A204.1 (cell line): ENCODE measurements around the gene FOXK2.
"Not testable (repeated sequence)": the region's sequence is repeated elsewhere in the genome, so short reads cannot be mapped to it uniquely, and the experiment has no call there.

Experiments
- FAIRE-seq: peaks from 2 replicates; lab custom pipeline; 2012; peaks lifted over from hg19 to GRCh38; lab: Jason Lieb, UNC

Gene FOXK2

DNA sequence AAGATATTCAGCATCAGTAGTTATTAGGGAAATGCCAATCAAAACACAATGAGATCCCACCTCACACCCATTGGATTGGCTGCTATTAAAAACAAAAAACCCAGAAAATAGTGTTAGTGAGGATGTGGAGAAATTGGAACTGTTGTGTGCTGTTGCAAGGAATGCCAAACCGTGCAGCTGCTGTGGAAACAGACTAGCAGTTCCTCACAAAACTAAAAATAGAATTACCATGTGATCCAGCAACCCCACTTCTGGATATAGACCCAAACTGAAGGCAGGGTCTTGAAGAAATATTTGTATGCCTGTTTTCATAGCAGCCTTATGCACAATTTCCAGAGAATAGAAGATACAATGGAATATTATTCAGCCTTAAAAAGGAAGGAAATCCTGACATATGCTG lies 46.0 kb downstream of the FOXK2 start:
- FAIRE-seq = no peak

DNA sequence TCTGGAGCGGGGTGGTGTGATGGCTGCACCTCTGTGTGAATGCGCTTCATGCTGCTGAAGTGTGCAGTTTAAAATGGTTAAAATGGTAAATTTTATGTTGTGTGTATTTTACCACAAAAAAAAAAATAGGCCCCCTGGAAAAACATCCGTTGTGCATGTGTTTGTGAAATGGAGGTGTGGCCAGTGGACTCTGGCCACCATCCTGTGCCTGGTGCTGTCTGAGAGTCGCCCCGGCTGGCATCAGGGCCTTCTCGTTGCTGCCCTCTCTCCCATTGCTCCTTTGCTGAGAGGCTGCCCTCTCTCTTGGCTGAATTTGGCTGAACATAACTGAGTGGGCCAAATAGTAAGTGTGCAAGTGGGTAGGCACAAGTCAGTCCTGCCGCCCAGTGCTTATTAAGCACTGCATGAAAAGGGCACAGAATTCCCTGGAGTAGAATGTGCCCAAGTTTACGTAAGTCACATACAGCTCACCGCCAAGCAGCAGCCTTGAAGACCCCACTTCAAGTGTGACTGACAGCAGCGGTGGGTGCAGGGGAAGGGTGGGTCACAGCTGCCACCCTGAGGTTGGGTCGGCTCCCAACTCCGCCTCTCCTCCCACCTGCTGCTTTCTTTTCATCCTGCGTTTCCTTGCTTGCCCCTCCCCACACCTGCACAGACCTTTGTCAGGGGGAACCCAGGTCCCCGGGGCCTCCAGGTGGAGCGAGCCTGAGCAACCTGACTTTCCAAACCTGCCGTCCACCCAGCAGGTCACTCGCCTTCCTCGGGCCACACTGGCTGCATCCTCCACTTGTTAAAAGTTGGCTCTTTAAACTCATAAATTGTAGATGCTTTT lies 46.8 kb downstream of the FOXK2 start:
- no peak for FAIRE-seq

DNA sequence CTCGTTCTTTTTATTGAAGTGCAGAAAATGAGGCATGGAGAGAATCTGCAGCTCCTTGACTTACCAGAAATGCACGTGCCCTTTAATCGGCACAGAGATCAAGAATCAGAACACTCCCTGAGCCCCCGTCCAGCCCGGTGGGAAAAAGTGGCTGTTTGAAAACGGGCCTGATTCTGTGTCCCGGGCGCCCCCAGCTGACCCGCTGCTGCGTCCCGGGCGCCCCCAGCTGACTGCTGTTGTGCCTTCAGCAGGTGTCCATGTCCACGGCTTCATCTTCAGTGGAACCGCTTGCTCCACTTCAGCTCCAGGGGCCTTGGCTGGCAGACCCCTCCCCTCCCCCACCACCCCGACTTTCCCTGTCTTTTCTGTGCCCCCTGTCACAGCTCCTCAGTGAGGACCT lies 47.8 kb downstream of the FOXK2 start:
- FAIRE-seq = no peak

DNA sequence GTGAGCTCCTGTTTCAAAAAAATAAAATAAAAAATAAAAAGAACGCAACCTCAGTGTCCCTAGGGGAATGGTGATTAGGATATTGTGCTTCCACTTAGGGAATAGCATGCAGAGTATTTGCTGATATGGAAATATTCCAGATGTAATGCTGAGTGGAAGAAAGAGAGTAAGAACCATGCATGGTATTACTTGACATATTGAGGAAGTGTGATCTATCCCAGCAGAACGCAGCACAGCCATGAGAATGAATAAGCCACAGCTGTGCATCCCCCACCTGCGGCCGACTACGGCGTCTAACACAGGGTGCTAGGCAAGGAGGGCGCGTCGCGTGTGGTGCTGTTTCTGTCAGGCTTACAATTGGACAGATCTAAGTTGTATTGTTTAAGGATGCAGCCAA lies 49.5 kb downstream of the FOXK2 start:
- FAIRE-seq = no peak

DNA sequence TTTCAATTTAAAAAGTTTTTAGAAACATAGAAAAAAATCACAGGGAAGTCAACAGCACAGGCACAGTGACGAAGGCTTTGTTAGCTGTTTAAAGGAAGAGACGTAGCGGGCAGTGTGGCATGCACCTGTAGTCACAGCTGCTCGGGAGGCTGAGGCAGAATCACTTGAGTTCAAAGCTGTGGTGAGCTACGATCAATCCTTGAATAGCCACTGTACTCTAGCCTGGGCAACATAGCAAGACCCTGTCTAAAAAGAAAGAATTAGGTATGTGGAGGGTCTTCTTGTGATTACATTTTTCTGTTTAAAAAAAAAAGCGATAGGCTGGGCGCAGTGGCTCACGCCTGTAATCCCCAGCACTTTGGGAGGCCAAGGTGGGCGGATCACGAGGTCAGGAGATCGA lies 50.1 kb downstream of the FOXK2 start:
- no peak for FAIRE-seq

DNA sequence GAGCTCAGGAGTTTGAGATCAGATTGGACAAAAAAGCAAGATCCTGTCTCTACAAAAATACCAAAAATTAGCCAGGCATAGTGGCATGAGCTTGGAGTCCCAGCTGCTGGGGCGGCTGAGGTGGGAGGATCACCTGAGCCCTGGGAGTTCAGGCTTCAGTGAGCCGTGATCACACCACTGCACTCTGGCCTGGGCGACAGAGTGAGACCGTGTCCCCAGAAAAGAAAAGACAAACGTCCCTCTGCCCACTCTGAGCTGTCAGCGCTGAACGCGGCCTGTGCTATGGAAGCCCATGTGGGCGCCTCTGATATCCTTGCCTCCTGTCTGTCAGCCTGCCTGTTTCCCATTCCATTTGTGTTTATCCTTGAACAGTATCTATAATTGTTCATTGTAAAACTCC lies 50.7 kb downstream of the FOXK2 start:
- FAIRE-seq = no peak

DNA sequence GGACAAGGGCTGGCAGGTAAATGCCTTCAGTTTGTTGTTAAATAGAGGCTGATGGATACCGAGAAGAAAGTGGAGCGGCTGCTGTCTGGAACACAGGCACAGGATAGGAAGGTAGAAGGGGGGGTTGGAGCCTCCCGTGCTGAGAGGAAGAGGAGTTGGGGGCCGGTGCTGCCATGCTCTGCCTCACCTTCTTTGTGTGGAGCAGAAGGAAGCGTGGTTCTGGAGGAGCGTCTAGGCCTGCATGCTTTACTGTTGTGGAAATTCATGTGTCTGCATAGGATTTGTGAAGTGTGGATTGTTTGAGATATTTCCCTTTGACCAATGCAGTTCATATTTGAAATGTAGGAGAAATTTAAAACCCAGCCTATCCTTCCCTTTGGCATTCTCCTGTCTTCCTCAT lies 52.3 kb downstream of the FOXK2 start:
- FAIRE-seq = no peak

DNA sequence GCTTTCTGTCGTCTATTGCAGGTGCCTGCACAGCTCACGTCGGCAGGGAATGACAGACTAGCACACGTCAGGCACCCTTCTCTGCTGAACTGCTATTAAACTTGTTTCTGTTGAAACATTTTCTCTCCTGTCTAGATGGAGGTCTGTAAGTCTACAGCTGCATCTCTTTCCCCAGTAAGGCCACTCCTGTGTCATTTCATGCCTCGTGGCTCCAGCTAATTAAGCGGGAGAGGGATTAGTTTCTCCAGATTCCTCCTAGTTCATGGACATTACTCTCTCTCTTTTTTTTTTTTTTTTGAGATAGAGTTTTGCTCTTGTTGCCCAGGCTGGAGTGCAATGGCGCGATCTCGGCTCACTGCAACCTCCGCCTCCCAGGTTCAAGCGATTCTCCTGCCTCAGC lies 54.5 kb downstream of the FOXK2 start:
- no peak for FAIRE-seq

DNA sequence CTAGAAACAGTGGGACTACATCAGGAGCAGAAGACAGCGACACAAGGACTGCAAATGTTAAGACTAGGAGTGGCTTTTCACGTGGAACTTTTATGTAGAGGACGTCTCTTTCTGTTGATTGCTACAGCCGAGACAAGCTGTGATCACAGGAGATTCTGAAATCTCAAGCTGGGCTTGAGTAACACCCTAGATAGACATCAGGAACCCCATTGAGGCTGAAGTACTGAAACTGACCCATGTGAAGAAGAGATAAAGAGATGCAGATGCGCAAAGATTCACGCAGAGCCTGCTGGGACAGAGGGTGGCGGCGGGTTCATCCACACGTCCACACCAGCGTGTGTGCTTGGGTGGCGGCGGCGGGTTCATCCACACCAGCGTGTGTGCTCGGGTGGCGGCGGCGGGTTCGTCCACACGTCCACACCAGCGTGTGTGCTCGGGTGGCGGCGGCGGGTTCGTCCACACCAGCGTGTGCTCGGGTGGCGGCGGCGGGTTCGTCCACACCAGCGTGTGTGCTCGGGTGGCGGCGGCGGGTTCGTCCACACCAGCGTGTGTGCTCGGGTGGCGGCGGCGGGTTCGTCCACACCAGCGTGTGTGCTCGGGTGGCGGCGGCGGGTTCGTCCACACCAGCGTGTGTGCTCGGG lies 56.2 kb downstream of the FOXK2 start:
- not testable (repeated sequence) for FAIRE-seq

DNA sequence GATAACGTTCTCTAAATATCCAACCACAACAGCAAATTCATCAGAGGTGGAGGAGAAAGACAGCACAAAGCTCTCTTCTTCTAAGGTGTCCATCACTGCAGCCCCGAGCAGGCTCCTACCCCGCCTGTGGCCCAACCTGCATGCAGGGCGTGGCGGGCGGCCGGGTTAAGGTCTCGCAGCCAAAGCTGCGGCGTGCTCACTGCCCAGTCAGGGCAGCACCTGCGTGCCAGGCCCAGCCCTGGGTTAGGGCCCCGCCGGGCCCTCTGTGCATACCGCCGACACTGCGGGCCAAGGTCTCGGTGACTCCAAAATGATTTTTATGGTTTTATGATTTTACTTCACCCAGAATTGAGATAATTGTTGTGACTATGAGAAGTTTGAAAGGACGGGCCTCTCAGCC lies 57.8 kb downstream of the FOXK2 start:
- no peak for FAIRE-seq

DNA sequence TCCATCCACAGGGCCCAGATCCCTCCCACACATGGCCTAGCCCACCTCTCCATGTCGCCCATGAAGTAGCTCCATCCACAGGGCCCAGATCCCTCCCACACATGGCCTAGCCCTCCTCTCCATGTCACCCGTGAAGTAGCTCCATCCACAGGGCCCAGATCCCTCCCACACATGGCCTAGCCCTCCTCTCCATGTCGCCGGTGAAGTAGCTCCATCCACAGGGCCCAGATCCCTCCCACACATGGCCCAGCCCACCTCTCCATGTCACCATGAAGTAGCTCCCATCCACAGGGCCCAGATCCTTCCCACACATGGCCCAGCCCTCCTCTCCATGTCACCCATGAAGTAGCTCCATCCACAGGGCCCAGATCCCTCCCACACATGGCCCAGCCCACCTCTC lies 60.4 kb downstream of the FOXK2 start:
- FAIRE-seq = not testable (repeated sequence)

DNA sequence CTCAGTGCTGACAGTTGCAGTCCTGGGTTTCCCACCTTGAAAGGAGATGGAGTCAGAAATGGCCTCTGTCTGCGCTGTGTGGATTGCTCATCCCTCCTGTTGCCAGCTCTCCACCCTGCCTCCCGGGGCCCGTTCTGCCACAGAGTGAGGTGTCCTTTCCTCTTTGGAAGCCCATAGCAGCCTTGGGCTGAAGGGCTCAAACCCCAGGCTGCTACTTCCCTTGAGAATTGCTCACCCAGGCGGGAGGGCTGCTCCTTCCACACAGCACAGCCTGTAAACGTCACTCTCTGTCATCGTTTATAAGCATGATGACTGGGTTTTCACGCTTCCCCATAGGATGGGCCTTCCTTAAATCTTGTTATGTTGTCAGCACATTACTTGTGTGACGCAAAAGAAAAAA lies 62.7 kb downstream of the FOXK2 start:
- FAIRE-seq = no peak

DNA sequence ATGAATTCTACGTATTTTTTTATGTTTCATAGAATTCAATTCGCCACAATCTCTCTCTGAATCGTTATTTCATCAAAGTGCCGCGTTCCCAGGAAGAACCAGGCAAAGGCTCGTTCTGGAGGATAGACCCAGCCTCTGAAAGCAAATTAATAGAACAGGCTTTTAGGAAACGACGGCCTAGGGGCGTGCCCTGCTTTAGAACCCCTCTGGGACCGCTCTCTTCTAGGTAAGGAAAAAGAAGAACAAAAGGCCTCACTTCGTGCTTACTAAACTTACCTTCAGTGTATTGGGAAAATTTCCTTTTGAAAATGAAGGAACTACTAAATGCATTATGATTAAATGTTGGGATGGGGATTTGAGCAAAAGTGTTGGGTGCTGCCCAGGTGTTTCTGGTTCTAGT lies 63.2 kb downstream of the FOXK2 start:
- no peak for FAIRE-seq

DNA sequence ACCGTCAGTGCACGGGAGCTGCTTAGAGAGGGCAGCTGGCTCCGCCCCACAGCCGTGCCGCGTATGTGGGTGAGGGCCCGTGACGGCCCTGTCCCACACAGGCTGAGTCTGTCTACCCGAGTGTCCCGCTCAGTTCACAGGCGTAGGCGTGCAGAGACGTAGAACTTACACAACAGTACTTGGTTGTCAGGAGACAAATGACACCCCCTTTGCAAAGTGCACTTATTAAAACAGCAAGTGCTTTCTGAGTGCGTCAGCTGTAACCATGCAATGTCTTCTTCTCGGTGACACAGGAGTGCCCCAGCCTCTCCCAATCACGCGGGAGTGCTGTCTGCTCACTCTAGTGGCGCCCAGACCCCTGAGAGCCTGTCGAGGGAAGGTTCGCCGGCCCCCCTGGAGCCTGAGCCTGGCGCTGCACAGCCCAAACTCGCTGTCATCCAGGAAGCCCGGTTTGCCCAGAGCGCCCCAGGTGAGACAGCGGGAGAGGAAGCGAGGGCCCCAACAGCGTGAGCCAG lies 64.2 kb downstream of the FOXK2 start:
- no peak for FAIRE-seq

DNA sequence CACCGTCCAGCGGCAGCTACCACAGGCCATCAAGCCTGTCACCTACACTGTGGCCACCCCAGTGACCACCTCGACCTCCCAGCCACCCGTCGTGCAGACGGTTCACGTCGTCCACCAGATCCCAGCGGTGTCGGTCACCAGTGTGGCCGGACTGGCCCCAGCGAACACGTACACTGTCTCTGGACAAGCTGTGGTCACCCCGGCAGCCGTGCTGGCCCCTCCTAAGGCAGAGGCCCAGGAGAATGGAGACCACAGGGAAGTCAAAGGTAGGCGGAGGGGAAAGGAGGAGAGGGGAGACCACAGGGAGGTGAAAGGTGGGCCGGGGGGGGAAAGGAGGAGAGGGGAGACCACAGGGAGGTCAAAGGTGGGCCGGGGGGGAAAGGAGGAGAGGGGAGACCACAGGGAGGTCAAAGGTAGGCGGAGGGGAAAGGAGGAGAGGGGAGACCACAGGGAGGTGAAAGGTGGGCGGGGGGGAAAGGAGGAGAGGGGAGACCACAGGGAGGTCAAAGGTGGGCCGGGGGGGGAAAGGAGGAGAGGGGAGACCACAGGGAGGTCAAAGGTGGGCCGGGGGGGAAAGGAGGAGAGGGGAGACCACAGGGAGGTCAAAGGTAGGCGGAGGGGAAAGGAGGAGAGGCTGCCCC lies 66.5 kb downstream of the FOXK2 start:
- not testable (repeated sequence) for FAIRE-seq

DNA sequence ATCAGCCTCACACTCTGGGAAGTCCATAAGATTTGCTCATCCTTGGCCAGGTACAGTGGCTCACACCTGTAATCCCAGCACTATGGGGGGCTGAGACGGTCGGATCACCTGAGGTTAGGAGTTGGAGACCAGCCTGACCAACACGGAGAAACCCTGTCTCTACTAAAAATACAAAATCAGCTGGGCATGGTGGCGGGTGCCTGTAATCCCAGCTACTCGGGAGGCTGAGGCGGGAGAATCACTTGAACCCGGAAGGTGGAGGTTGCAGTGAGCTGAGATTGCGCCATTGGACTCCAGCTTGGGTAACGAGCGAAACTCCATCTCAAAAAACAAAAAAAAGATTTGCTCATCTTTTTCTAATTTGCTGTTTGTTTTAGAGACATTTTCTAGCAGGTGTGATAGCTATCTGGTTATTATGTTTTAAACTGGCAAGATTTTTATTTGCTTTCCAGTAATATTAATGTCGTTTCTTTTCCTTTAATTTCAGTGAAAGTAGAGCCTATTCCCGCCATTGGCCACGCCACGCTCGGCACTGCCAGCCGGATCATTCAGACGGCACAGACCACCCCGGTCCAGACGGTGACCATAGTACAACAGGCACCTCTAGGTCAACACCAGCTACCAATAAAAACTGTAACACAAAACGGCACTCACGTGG lies 67.2 kb downstream of the FOXK2 start:
- FAIRE-seq = no peak

DNA sequence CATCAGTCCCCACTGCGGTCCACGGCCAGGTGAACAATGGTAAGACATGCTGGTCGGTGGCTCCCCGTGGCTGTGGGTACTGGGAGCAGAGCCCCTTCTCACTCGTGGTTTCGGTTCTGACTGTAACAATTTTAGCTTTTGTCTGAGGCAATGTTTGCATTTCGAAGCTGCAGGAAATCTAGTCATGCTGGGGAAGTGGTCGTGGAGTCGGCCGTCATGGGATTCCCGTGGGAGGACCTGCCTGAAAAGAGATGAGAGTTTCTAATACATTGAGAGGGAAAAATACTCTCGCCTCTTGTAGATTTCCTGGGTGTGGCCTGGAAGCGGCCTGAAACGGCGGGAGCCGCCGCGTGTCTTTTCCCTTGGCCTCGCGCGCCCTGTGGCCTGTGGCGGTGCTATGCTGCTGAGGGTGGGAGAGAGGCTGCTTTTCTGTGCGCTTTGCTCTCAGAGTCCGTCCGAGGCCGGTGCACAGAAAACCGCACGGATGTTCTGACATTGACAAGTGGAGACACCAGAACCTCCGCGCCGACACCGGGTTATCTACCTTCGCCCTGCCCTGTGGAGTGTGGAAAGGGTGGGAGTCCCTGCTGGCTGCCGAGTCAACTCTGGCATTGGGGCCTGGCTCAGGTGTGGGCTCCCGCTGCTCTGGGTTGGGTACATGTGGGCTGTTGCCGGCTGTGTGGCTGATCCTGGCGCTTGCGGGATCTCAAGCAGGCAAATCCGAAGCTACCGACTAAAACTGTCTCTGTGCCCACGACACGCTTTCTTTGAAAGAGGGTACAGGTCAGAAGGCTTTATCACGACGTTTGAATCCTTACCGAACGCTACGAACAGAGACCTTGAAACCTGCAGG lies 67.9 kb downstream of the FOXK2 start:
- no peak for FAIRE-seq

DNA sequence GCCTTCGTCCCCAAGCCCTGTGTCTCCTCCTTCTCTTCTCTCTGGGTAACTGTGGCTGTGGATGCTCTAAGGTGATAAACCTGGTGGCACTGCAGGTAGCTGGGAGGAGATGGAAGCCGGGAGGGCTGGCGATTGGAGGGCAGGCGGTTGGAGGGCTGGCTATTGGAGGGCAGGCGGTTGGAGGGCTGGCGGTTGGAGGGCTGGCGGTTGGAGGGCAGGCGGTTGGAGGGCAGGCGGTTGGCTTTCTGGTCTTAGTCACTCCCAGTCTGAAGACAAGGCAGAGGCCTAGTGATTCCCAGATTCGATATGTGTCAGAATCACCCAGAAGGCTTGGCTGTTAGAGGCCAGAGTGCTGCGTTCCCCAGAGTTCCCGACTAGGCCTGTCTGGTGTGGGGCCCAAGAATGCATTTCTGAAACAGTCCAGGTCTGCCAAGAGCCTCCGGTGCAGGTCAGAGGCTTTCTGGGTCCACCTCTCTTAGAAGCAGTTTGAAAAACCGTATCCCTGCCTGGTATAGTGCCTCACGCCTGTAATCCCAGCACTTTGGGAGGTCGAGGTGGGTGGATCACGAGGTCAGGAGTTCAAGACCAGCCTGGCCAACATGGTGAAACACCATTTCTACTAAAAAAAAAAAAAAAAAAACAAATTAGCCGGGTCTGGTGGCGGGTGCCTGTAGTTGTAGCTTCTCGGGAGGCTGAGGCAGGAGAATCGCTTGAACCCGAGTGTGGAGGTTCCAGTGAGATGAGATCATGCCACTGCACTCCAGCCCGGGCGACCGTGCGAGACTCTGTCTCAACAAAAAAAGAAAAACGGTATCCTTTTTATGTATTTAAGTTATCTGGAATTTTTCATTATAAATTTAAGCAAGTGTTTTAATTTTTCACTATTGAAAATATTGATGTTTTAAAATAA lies 69.0 kb downstream of the FOXK2 start:
- FAIRE-seq = no peak

DNA sequence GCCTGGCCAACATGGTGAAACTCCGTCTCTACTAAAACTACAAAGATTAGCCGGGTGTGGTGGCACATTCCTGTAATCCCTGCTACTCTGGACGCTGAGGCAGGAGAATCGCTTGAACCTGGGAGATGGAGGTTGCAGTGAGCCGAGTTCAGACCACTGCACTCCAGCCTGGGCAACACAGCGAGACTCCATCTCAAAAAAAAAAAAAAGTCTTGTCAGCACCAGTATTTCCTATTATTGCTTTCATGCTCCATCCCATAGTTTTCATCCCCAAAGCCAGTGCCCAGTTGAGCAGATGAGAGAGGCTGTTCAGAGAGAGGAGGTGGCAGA lies 70.3 kb downstream of the FOXK2 start:
- no peak for FAIRE-seq

DNA sequence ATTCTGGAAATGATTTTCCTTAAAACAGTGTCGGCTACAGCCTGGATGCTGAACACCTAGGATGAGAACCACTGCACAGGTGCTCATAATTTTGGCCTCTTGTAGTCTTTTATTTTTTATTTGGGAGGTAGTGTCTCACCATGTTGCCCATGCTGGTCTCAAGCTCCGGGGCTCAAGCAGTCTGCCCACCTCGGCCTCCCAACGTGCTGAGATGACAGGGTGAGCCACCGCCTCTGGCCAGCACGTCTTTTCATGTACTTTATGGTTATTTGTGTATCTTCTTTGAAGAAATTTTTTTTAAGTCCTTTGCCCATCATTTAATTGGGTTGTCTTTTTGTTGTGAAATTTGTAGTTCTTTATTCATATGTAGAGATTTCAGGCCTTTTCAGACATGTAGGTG lies 70.7 kb downstream of the FOXK2 start:
- FAIRE-seq = no peak
